Measurements from ENCODE around the gene CHRNA3.

CHRNA3 gene

GRCh38 chr15:78620527-78621421, at the start of gene CHRNA3:
Gene CHRNA3 (minus strand): TSS chr15:78620996. CDS start chr15:78620794, 202 bp downstream.
- no peak for DNase-seq (ENCODE audit: low read depth)

- DNase-seq (ENCODE audit: low read depth) = no peak
Observed at GRCh38 chr15:78668987-78669386, 48.2 kb upstream of the CHRNA3 start.

GRCh38 chr15:78667578-78668236, 46.9 kb upstream of the CHRNA3 start:
- no peak for DNase-seq (ENCODE audit: low read depth)

GRCh38 chr15:78666010-78666409, 45.2 kb upstream of the CHRNA3 start:
- no peak for DNase-seq (ENCODE audit: low read depth)

DNA sequence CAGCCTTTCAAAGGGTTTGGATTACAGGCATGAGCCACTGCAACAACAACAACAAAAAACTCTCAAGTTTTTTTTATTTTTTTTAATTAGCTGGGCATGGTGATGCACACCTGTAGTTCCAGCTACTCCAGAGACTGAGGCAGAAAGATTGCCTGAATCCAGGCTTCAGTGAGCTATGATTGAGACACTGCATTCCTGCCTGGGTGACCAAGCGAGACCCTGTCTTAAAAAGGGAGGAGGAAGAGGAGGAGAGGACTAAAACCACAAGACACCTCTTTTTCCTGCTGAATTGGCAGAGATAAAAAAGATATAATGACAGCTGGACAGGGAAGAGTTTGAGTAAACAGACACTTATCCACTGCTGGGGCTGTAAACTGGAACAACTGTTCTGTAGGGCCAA, 42.9 kb upstream of the CHRNA3 start:
- no peak for DNase-seq (ENCODE audit: low read depth)

DNA sequence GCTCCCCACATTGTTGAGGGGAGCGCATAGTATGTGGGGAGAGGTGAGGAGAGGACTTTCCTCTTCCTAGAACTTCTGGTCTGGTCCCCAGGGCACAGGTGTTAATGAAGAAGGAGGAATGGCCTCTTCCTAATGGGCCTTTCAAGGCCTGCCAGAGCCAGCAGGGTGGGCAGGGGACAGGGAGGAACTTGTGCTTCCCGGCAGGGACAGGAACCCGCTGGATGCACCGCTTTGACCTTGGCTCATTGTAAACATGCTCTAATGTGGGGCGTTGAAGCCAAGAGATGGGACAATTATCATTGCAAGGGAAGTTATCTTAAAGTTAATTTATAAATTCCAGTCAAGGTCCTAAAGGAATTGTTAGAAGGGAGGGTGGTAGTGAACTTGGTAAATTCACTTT, 41.2 kb upstream of the CHRNA3 start:
- DNase-seq (ENCODE audit: low read depth) = no peak

DNA sequence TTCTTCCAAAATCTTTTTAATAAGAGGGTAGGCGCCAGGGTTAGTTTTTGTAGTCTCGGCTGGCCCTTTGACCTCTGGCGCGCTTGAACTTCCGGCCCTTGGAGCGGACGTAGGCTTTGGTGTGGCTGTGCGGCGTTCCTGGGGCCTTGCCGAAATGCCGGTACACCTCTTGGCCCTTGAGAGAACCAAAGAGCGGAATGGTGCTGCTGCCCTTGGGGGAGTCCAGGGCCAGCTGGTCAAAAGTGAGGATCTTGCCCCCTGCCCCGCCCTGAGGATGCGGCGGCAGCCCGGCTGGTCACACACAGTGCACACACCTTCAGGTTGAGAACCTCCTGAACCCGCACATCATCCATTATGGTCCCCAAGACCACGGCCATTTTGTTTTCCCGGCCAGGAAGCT, 40.2 kb upstream of the CHRNA3 start:
- DNase-seq (ENCODE audit: low read depth) = no peak

DNA sequence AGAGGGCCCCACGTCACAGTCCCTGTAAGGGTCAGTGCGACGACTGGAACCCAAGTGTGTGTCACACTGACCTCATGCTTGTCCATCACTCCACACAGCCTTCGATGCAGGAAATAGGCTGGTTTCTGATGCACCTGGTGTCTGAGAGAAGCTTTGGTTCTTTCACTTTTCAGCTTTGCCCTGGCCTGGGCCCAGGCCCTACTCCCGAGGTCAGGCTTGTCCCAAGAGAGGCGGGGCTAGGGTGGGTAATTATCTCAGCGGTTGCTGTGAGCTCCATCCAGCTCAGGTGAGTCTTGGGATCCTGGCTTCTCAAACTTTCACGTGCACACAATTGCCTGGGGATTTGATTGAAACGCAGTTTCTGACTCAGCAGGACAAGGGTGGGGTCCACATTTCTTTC, 39.8 kb upstream of the CHRNA3 start:
- no peak for DNase-seq (ENCODE audit: low read depth)

DNA sequence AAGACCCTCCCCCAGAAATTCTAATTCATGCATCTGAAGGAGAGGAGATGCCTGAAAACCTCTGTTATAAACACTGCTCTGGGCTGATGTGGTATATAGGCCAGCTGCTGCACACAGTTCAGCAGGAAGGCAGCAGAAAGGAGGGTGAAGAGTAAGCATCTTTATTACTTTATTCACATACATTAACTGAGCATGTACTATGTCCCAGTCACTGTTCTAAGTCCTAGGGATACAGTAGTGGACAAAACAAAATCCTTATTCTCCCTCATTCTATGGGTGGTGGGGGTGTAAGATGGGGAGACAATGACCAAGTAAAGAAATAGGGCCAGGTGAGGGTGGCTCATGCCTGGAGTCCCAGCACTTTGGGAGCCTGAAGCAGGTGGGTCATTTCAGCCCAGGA, 38.0 kb upstream of the CHRNA3 start:
- DNase-seq (ENCODE audit: low read depth) = no peak

DNA sequence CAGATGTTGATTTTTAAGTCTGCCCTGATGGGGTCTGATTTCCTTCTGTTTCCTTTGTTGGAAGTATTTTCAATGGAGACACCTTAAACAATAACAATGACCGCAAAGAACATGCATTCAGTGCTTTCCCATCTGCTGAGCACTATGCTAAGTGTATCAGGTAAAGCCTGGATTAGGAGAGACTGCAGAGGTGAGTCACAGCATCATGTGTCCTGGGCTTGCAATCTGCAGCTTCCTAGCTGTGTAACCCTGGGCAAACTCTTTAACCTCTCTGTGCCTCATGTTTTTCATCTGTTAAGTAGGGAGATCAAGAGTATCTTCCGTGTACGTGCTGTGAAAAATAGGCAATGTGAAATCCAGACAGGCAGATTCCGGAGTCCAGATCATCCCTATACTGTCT, 33.5 kb upstream of the CHRNA3 start:
- DNase-seq (ENCODE audit: low read depth) = no peak

DNA sequence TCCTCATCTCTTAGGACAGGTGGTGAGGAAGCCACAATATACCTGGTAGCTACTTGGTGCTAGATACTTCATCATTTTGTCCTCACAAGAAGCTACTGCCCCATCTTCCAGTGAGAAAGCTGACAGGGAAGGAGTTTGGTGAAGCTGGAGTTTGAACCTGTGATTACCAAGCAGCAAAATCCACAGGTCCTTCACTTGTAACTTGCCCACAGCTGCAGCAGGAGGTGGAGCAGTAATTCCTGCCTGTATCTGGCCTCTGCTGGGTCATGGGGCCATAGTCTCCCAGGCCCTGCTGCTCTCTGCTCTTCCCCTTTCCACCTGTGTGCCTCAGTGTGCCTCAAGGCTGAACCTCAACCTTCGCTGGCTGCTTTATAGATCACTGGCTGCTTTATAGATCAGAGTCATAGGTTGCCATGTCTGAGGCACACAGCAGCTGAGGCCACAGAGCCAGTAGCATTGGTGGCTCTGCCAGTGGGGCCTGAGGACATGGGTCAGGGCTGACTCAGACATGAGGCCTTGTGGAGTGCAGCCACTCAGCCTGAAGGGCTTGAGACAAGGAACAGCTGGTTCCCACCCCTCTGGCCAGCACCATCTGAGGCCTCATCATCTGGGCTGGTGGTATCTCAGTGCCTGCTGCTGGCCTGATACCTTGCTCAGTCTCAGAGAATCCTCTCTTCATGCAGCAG, 31.3 kb upstream of the CHRNA3 start:
- DNase-seq (ENCODE audit: low read depth) = no peak

- DNase-seq (ENCODE audit: low read depth) = no peak
Observed at GRCh38 chr15:78651007-78651406, 30.2 kb upstream of the CHRNA3 start.

- DNase-seq (ENCODE audit: low read depth) = no peak
Observed at GRCh38 chr15:78650022-78650421, 29.2 kb upstream of the CHRNA3 start.

DNA sequence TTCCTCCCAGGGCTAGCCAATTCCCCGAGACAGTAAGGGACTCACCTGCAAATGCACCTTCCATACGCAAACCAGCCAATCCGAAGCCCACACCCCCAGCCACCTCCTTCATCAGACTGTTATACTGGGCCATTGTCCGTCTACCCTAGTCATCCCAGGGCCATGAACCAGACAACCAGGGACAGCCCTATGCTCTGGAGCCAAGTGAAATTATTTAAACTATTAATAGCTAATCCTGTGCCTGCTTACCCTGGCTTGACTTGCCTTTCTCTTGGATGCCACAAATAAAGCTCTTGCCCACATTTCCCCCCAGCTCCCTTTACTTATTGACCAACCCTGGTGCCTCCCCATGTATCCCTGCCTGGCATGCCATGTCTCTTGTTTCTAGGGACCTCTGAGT, 24.2 kb upstream of the CHRNA3 start:
- DNase-seq (ENCODE audit: low read depth) = no peak

DNA sequence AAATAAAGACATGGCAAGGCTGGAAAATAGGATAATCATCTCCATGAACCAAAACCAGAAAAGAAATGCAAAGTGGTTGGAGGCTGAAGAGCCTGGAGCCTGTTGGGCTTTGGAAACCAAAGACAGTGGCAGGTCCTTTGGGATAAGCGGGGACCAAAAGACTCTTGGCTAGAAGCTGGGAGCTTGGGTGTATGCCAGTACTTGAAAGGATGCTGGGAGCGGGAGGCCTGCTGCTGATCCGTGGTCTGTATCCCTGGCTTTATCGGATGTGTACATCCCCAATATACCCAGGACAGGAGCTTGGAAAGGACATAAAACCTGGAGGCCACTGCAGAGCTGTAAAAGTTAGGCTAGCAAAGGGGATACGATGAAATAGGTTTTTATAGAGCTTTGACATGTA, 21.5 kb upstream of the CHRNA3 start:
- no peak for DNase-seq (ENCODE audit: low read depth)

- DNase-seq (ENCODE audit: low read depth) = no peak
Observed at GRCh38 chr15:78641749-78642275, 21.0 kb upstream of the CHRNA3 start.

GRCh38 chr15:78641102-78641748, 20.4 kb upstream of the CHRNA3 start, which contains the start of gene CHRNB4:
Gene CHRNB4 (minus strand): TSS chr15:78641210. CDS start chr15:78641133, 77 bp downstream.
- DNase-seq (ENCODE audit: low read depth) = no peak

GRCh38 chr15:78640527-78641101, 19.8 kb upstream of the CHRNA3 start:
- DNase-seq (ENCODE audit: low read depth) = no peak

DNA sequence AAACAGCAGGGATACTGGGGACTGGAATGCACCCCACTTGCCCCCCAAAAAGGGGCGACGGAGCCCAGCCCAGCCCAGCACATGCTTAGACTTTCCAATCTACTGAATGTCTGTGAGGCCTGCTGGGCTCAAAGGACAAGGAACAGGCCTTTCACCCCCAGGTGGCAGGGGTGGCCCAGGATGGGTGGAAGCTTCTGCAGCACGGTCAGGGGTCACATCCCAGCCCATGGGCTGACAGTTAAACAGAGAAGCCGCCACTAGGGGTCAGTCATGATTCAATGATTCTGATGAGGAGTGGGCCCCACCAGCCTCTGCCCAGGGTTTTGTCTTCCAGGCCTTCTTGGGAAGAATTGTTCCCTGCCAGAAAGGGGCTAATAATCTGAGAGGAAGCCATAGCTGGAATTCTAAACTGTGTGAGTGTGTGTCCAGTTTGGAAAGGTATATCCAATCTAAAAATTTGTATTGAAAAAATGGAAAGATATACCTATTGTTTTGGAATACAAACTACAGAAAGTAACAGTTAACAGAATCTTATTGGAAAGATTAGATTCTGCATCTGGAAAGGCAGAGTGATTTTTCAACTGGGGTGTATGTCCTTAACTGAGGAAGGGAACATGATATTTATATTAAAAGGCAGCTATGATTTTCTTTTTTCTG, 18.0 kb upstream of the CHRNA3 start:
- DNase-seq (ENCODE audit: low read depth) = no peak

DNA sequence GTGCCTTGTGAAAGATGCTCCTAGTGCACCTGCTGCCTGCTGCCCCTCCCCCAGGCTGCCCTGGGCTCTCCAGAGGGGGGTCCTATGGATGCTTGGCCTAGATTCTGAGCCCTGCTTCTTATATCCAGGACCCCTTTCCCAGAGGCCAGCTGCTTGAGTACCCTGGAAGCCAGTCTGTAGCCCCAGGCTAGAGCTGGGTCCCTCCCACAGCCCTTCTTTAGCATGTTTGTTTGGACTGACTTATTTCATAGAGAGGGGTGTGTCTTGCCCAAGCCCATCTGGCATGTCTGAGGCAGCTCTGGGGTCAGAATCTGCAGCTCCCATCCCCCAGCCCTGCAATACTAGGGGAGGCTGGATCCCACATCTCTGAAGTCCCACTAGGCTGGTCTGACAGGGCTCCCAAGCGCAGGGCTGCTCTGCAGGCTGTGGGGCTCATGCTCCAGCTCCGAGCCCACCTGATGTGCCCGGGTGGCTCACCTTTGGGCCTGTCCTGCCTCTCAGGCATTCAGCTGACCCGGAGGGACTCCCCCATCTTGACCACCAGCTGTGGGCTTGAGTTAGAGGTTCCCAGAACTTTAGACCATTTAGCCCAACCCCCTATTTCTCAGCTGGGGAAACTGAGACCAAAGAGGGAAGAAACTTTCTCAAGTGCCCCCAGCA, 17.1 kb upstream of the CHRNA3 start:
- DNase-seq (ENCODE audit: low read depth) = no peak
